Rectal smooth muscle tissue (tissue), 1 donor: ENCODE results near the gene EHMT1.

Experiments
- H3K27ac ChIP-seq: one replicate; pipeline ENCODE4 v1.7.0; 2013; ENCODE audit warnings: low read depth, low read length, inconsistent platforms
- H3K27me3 ChIP-seq: one replicate; pipeline ENCODE4 v1.7.0; 2013; ENCODE audit warnings: low read length; ENCODE audit not compliant: control insufficient read depth, insufficient read depth
- H3K36me3 ChIP-seq: one replicate; pipeline ENCODE4 v1.7.0; 2013; ENCODE audit warnings: low read length; ENCODE audit not compliant: control insufficient read depth, insufficient read depth
- H3K4me1 ChIP-seq: one replicate; pipeline ENCODE4 v1.7.0; 2013; ENCODE audit warnings: low read length; ENCODE audit not compliant: control insufficient read depth, insufficient read depth
- H3K4me3 ChIP-seq: one replicate; pipeline ENCODE4 v1.7.0; 2013; ENCODE audit warnings: low read length
- H3K9ac ChIP-seq: one replicate; pipeline ENCODE4 v1.7.0; 2013; ENCODE audit warnings: low read length

Gene EHMT1

GRCh38 chr9:137820161-137820855 lies 201.5 kb downstream of the EHMT1 start:
- no peaks in the 10 kb centered on the region for H3K4me1 ChIP-seq
- H3K36me3 ChIP-seq: peaks cover 52% of the 10 kb centered on the region
- H3K27me3 ChIP-seq: no peaks in the 10 kb centered on the region
- no peak overlapping the region for H3K4me3 ChIP-seq
- H3K27ac ChIP-seq: no peak overlapping the region
- no peak overlapping the region for H3K9ac ChIP-seq

GRCh38 chr9:137823986-137824771 lies 205.4 kb downstream of the EHMT1 start:
- Histone ChIP-seq H3K4me1 (no peaks in the 10 kb centered on the region), H3K27ac (no peak overlapping the region), H3K9ac (no peak overlapping the region), H3K4me3 (no peak overlapping the region), H3K36me3 (peaks cover 38% of the 10 kb centered on the region), H3K27me3 (no peaks in the 10 kb centered on the region)

- Histone ChIP-seq H3K4me1 (no peaks in the 10 kb centered on the region), H3K4me3 (no peak overlapping the region), H3K9ac (no peak overlapping the region), H3K27me3 (no peaks in the 10 kb centered on the region), H3K27ac (no peak overlapping the region), H3K36me3 (peaks cover 35% of the 10 kb centered on the region)
Measured at GRCh38 chr9:137825324-137825989, 206.7 kb downstream of the EHMT1 start.

GRCh38 chr9:137827908-137828526 lies 209.2 kb downstream of the EHMT1 start:
- no peak overlapping the region for H3K27ac ChIP-seq
- no peaks in the 10 kb centered on the region for H3K27me3 ChIP-seq
- no peak overlapping the region for H3K4me3 ChIP-seq
- H3K4me1 ChIP-seq: no peaks in the 10 kb centered on the region
- peaks cover 26% of the 10 kb centered on the region for H3K36me3 ChIP-seq
- H3K9ac ChIP-seq: no peak overlapping the region

GRCh38 chr9:137828527-137829259 lies 209.9 kb downstream of the EHMT1 start:
- peaks cover 26% of the 10 kb centered on the region for H3K36me3 ChIP-seq

GRCh38 chr9:137829260-137829996 lies 210.6 kb downstream of the EHMT1 start:
- Histone ChIP-seq H3K4me1 (no peaks in the 10 kb centered on the region), H3K27me3 (no peaks in the 10 kb centered on the region), H3K9ac (no peak overlapping the region), H3K27ac (no peak overlapping the region), H3K36me3 (peaks cover 25% of the 10 kb centered on the region), H3K4me3 (no peak overlapping the region)

More at GRCh38 chr9:137828527-137829259, 209.9 kb downstream of the EHMT1 start:
- H3K4me1 ChIP-seq: no peaks in the 10 kb centered on the region
- H3K27me3 ChIP-seq: no peaks in the 10 kb centered on the region
- H3K4me3 ChIP-seq: no peak overlapping the region
- H3K27ac ChIP-seq: no peak overlapping the region
- no peak overlapping the region for H3K9ac ChIP-seq

- no peaks in the 10 kb centered on the region for H3K27me3 ChIP-seq
- H3K27ac ChIP-seq: no peak overlapping the region
- H3K9ac ChIP-seq: no peak overlapping the region
- no peak overlapping the region for H3K4me3 ChIP-seq
- H3K36me3 ChIP-seq: peaks cover 19% of the 10 kb centered on the region
- H3K4me1 ChIP-seq: no peaks in the 10 kb centered on the region
Measured at GRCh38 chr9:137832191-137832700, 213.4 kb downstream of the EHMT1 start.

- H3K36me3 ChIP-seq: peaks cover 13% of the 10 kb centered on the region
Measured at GRCh38 chr9:137832830-137833590, 214.2 kb downstream of the EHMT1 start.

GRCh38 chr9:137833721-137834613 lies 215.2 kb downstream of the EHMT1 start:
- H3K9ac ChIP-seq: no peak overlapping the region
- H3K36me3 ChIP-seq: peaks cover 13% of the 10 kb centered on the region
- no peak overlapping the region for H3K4me3 ChIP-seq
- H3K4me1 ChIP-seq: no peaks in the 10 kb centered on the region
- no peaks in the 10 kb centered on the region for H3K27me3 ChIP-seq
- no peak overlapping the region for H3K27ac ChIP-seq

More at GRCh38 chr9:137832830-137833590, 214.2 kb downstream of the EHMT1 start:
- no peak overlapping the region for H3K27ac ChIP-seq
- no peaks in the 10 kb centered on the region for H3K4me1 ChIP-seq
- H3K27me3 ChIP-seq: no peaks in the 10 kb centered on the region
- H3K4me3 ChIP-seq: no peak overlapping the region
- H3K9ac ChIP-seq: no peak overlapping the region

GRCh38 chr9:137834846-137835546 lies 216.2 kb downstream of the EHMT1 start:
- H3K4me3 ChIP-seq: no peak overlapping the region
- H3K9ac ChIP-seq: no peak overlapping the region
- H3K36me3 ChIP-seq: peaks cover 13% of the 10 kb centered on the region
- H3K27ac ChIP-seq: no peak overlapping the region
- H3K27me3 ChIP-seq: no peaks in the 10 kb centered on the region
- H3K4me1 ChIP-seq: no peaks in the 10 kb centered on the region
